ENCODE results near the gene ANGPT4. TPM values are rescaled to one million over a fixed set of nuclear protein-coding genes. Genes with fewer than 3 reads are reported as not detected.

The ANGPT4 gene
- total RNA-seq, 1 donor from 2014 or later, result 0.22 TPM

- Mint-ChIP-seq H3K4me1 (ENCODE audit: low read depth, unreplicated experiment) (peaks cover 5% of the 10 kb centered on the region), H3K4me3 (ENCODE audit: unreplicated experiment) (no peak overlapping the region), H3K27ac (ENCODE audit: unreplicated experiment) (no peak overlapping the region), H3K27me3 (ENCODE audit: unreplicated experiment) (peaks cover 1% of the 10 kb centered on the region), H3K36me3 (ENCODE audit: unreplicated experiment) (no peaks in the 10 kb centered on the region), H3K9me3 (ENCODE audit: unreplicated experiment) (peaks cover 3% of the 10 kb centered on the region)
- TF ChIP-seq, protein P1, sequence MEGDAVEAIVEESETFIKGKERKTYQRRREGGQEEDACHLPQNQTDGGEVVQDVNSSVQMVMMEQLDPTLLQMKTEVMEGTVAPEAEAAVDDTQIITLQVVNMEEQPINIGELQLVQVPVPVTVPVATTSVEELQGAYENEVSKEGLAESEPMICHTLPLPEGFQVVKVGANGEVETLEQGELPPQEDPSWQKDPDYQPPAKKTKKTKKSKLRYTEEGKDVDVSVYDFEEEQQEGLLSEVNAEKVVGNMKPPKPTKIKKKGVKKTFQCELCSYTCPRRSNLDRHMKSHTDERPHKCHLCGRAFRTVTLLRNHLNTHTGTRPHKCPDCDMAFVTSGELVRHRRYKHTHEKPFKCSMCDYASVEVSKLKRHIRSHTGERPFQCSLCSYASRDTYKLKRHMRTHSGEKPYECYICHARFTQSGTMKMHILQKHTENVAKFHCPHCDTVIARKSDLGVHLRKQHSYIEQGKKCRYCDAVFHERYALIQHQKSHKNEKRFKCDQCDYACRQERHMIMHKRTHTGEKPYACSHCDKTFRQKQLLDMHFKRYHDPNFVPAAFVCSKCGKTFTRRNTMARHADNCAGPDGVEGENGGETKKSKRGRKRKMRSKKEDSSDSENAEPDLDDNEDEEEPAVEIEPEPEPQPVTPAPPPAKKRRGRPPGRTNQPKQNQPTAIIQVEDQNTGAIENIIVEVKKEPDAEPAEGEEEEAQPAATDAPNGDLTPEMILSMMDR (IDR thresholded peaks at IDR 0.05; ENCODE audit: partially characterized antibody, unreplicated experiment), result no peak
- DNase-seq, result no peak
Measured at GRCh38 chr20:868279-868678, 47.9 kb downstream of the ANGPT4 start.

DNA sequence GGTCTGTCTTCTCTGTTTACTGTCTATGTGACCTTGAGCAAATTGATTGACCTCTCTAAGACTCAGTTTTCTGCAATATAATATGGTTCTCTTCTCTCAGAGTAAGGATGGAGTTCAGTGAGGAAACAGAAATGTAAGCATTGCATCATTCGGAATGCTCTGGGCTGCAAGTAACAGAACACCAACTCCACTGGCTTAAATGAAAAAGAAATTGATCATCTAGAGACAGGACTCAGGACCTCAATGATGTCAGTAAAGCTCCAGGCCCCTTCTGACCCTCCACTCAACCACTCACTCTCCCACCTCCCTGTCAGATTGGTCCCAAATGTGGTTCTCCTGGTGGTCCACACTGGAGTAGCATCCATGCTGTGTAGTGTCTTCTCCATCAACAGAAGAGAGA, 50.7 kb downstream of the ANGPT4 start:
- no peaks in the 10 kb centered on the region for H3K9me3 Mint-ChIP-seq (ENCODE audit: unreplicated experiment)
- no peak overlapping the region for H3K4me3 Mint-ChIP-seq (ENCODE audit: unreplicated experiment)
- H3K27ac Mint-ChIP-seq (ENCODE audit: unreplicated experiment), result no peak overlapping the region
- no peaks in the 10 kb centered on the region for H3K4me1 Mint-ChIP-seq (ENCODE audit: low read depth, unreplicated experiment)
- no peaks in the 10 kb centered on the region for H3K27me3 Mint-ChIP-seq (ENCODE audit: unreplicated experiment)
- TF ChIP-seq, protein P1 (IDR thresholded peaks at IDR 0.05; ENCODE audit: partially characterized antibody, unreplicated experiment), result peak; percentile 25
- no peaks in the 10 kb centered on the region for H3K36me3 Mint-ChIP-seq (ENCODE audit: unreplicated experiment)
- no peak for DNase-seq

DNA sequence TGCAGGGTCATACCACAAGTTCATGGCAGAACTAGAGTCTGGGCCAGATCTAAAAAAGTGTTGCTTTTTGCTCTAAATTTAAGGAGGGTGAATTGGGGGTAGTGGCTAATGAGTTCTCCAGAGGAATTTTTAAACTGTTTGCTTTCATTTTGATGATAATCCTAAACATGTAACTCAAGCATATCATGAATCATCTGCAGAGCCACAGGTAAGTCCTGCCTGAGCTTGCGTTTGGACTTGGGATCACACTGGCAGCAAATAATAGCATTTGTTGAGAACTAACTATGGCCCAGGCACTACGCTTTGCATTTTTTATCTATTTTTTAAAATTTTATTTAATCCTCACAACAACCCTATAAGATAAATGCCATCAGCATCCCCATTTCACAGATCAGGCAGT, 55.2 kb downstream of the ANGPT4 start:
- Mint-ChIP-seq H3K36me3 (ENCODE audit: unreplicated experiment) (peaks cover 5% of the 10 kb centered on the region), H3K9me3 (ENCODE audit: unreplicated experiment) (peaks cover 2% of the 10 kb centered on the region), H3K27ac (ENCODE audit: unreplicated experiment) (no peak overlapping the region), H3K4me1 (ENCODE audit: low read depth, unreplicated experiment) (peaks cover 2% of the 10 kb centered on the region), H3K4me3 (ENCODE audit: unreplicated experiment) (no peak overlapping the region), H3K27me3 (ENCODE audit: unreplicated experiment) (no peaks in the 10 kb centered on the region)
- TF ChIP-seq, protein P1 (IDR thresholded peaks at IDR 0.05; ENCODE audit: partially characterized antibody, unreplicated experiment), result no peak
- no peak for DNase-seq

GRCh38 chr20:859751-860231, 56.3 kb downstream of the ANGPT4 start:
- Mint-ChIP-seq H3K36me3 (ENCODE audit: unreplicated experiment) (peaks cover 5% of the 10 kb centered on the region), H3K4me3 (ENCODE audit: unreplicated experiment) (no peak overlapping the region), H3K27ac (ENCODE audit: unreplicated experiment) (no peak overlapping the region), H3K4me1 (ENCODE audit: low read depth, unreplicated experiment) (peaks cover 2% of the 10 kb centered on the region), H3K9me3 (ENCODE audit: unreplicated experiment) (peaks cover 2% of the 10 kb centered on the region), H3K27me3 (ENCODE audit: unreplicated experiment) (no peaks in the 10 kb centered on the region)
- TF ChIP-seq, protein P1 (IDR thresholded peaks at IDR 0.05; ENCODE audit: partially characterized antibody, unreplicated experiment), result no peak
- DNase-seq, result no peak

- TF ChIP-seq, protein P1 (IDR thresholded peaks at IDR 0.05; ENCODE audit: partially characterized antibody, unreplicated experiment), result no peak
- Mint-ChIP-seq H3K9me3 (ENCODE audit: unreplicated experiment) (peaks cover 4% of the 10 kb centered on the region), H3K4me1 (ENCODE audit: low read depth, unreplicated experiment) (peaks cover 2% of the 10 kb centered on the region), H3K4me3 (ENCODE audit: unreplicated experiment) (peak overlapping the region; percentile 16), H3K27ac (ENCODE audit: unreplicated experiment) (no peak overlapping the region), H3K36me3 (ENCODE audit: unreplicated experiment) (peaks cover 9% of the 10 kb centered on the region), H3K27me3 (ENCODE audit: unreplicated experiment) (no peaks in the 10 kb centered on the region)
- DNase-seq, result no peak
Measured at GRCh38 chr20:858011-858410, 58.1 kb downstream of the ANGPT4 start.

Measured in glutamatergic neuron (in vitro differentiated cells).